Muscle of back (tissue), 11 donors: ENCODE measurements around the gene HENMT1. TPM values are rescaled to one million over a fixed set of nuclear protein-coding genes. Genes with fewer than 3 reads are reported as not detected.
"Not testable (repeated sequence)": the region's sequence is repeated elsewhere in the genome, so short reads cannot be mapped to it uniquely, and the experiment has no call there.

Source experiments
- DNase-seq, 3 donors: peaks; one replicate each; pipeline versions ENCODE4 v3.0.0 to v3.0.0-alpha.2; 2013
- polyA plus RNA-seq, 10 donors: library from polyadenylated mRNA; unstranded; fragments of 120-200 nt; gene quantifications; one replicate each; pipeline ENCODE4 v1.2.1, GENCODE V29; 2013; ENCODE audit not compliant: insufficient read length in 10 of 10

HENMT1 gene
- polyA plus RNA-seq, 10 donors, result 17.1 to 24.1 (median 19.9) TPM

- no peak for DNase-seq
Observed at GRCh38 chr1:108679586-108680213, 18.8 kb upstream of the HENMT1 start.

GRCh38 chr1:108678706-108679105 is 17.8 kb upstream of the HENMT1 start:
- no peak for DNase-seq

- DNase-seq, result no peak
Observed at GRCh38 chr1:108671143-108671542, 10.2 kb upstream of the HENMT1 start.

GRCh38 chr1:108670131-108670773 is 9.4 kb upstream of the HENMT1 start:
- no peak for DNase-seq

- no peak for DNase-seq
Observed at GRCh38 chr1:108669679-108670078, 8.8 kb upstream of the HENMT1 start.

- no peak for DNase-seq
Observed at GRCh38 chr1:108668777-108669176, 7.9 kb upstream of the HENMT1 start.

GRCh38 chr1:108667422-108667821 is 6.5 kb upstream of the HENMT1 start:
- not testable (repeated sequence) for DNase-seq

- no peak for DNase-seq
Observed at GRCh38 chr1:108665771-108666170, 4.9 kb upstream of the HENMT1 start.

- no peak for DNase-seq
Observed at GRCh38 chr1:108665067-108665466, 4.2 kb upstream of the HENMT1 start.

GRCh38 chr1:108664481-108664880 is 3.6 kb upstream of the HENMT1 start:
- DNase-seq, result no peak

GRCh38 chr1:108663074-108663473 is 2.2 kb upstream of the HENMT1 start:
- no peak for DNase-seq

GRCh38 chr1:108657356-108658080 is 3.4 kb downstream of the HENMT1 start:
- no peak for DNase-seq

GRCh38 chr1:108653431-108654105 is 7.3 kb downstream of the HENMT1 start:
- no peak for DNase-seq

GRCh38 chr1:108646648-108647269 is 14.1 kb downstream of the HENMT1 start:
- peak; percentile 16 to 55 (median 27) for DNase-seq

GRCh38 chr1:108646265-108646647 is 14.6 kb downstream of the HENMT1 start:
- no peak for DNase-seq

- DNase-seq, result no peak
Observed at GRCh38 chr1:108645564-108646184, 15.2 kb downstream of the HENMT1 start.

- no peak for DNase-seq
Observed at GRCh38 chr1:108644984-108645383, 15.9 kb downstream of the HENMT1 start.

- peak; percentile 54 to 80 (median 69) for DNase-seq
Observed at GRCh38 chr1:108643492-108644335, 17.2 kb downstream of the HENMT1 start.

- DNase-seq, result not testable (repeated sequence)
Observed at GRCh38 chr1:108640863-108641262, 20.0 kb downstream of the HENMT1 start.

- no peak for DNase-seq
Observed at GRCh38 chr1:108639899-108640560, 20.9 kb downstream of the HENMT1 start.
